Measurements from ENCODE around the gene GPR12. TPM values are rescaled to one million over a fixed set of nuclear protein-coding genes. Genes with fewer than 3 reads are reported as not detected.
"Not testable (repeated sequence)": the region's sequence is repeated elsewhere in the genome, so short reads cannot be mapped to it uniquely, and the experiment has no call there.

The GPR12 gene
- total and polyA plus RNA-seq, 10 of the 15 experiments (the other 5 are each of a cell fraction or from before 2014, with no cell fraction given), result not detected

DNA sequence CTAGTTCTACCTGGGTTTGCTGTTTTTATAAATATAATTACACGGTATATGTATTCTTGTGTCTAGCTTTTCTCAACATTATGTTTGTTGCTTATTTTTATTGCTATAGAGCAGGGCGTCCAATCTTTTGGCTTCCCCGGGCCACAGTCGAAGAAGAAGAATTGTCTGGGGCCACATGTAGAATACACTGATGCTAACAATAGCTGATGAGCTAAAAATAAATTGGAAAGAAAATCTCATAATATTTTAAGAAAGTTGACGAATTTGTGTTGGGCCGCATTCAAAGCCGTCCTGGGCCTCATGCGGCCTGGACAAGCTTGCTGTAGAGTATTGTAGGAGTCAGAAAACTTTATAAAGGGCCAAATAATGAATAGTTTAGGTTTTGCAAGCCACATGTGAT, 33.9 kb downstream of the GPR12 start:
- ATAC-seq, result no peak
- intact Hi-C loops (cut with micrococcal nuclease; ENCODE audit: unreplicated experiment), result no loop called here
- Histone ChIP-seq H3K36me3 (ENCODE audit: control insufficient read depth in 2 of 2, insufficient read depth in 2 of 2, low read length in 1 of 2) (no peaks in the 10 kb centered on the region), H3K9me3 (replicated peaks; ENCODE audit: control insufficient read depth, insufficient read depth, low read length) (no peaks in the 10 kb centered on the region), H2AFZ (ENCODE audit: control insufficient read depth, low read depth, low read length) (no peak overlapping the region), H4K20me1 (ENCODE audit: control insufficient read depth, insufficient read depth) (no peaks in the 10 kb centered on the region), H3K4me3 (no peak overlapping the region), H3K4me1 (ENCODE audit: control insufficient read depth, insufficient read depth, low read length) (no peaks in the 10 kb centered on the region; the same call in 1 of the 2 replicates), H3K27ac (ENCODE audit: control insufficient read depth, insufficient read depth) (no peak overlapping the region), H3K27me3 (replicated peaks in 1 of 2; ENCODE audit: control insufficient read depth in 2 of 2, insufficient read depth in 2 of 2, low read length in 1 of 2) (no peaks in the 10 kb centered on the region), H3K9ac (ENCODE audit: control insufficient read depth, insufficient read depth, low read length) (no peak overlapping the region), H3K79me2 (ENCODE audit: control insufficient read depth, insufficient read depth, low read length) (no peaks in the 10 kb centered on the region), H3K4me2 (ENCODE audit: control insufficient read depth, insufficient read depth) (no peak overlapping the region)
- 69% methylated on average over 8 of the region's 8 CpGs for WGBS (ENCODE audit: insufficient coverage, insufficient replicate concordance, low lambda C conversion rate, missing lambda C conversion rate)
- ChIA-PET POLR2A (no interaction called here), CTCF (no interaction called here), SMC1A (ENCODE audit: uncharacterized antibody, unreplicated experiment) (no interaction called here), RAD21 (ENCODE audit: unreplicated experiment) (no interaction called here)
- no TSS peak for BruUV-seq (replicated peaks)
- in situ Hi-C loops (cut with MboI), result no loop called here
- DNase-seq (ENCODE audit: low read depth, low spot score), result no peak
- TF ChIP-seq, protein P1, sequence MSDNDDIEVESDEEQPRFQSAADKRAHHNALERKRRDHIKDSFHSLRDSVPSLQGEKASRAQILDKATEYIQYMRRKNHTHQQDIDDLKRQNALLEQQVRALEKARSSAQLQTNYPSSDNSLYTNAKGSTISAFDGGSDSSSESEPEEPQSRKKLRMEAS (IDR thresholded peaks at IDR 0.05; ENCODE audit: low read depth, low read length), result no peak
- TF ChIP-seq ZNF217 (IDR thresholded peaks at IDR 0.05) (no peak), GABPA (IDR thresholded peaks at IDR 0.05; ENCODE audit: low read depth) (no peak), JUND (IDR thresholded peaks at IDR 0.05; ENCODE audit: low read depth, low read length) (no peak), POLR2AphosphoS5 (IDR thresholded peaks at IDR 0.05; ENCODE audit: low read length) (no peak), TCF7 (IDR thresholded peaks at IDR 0.05; ENCODE audit: borderline replicate concordance) (no peak)
- no peak for FAIRE-seq

DNA sequence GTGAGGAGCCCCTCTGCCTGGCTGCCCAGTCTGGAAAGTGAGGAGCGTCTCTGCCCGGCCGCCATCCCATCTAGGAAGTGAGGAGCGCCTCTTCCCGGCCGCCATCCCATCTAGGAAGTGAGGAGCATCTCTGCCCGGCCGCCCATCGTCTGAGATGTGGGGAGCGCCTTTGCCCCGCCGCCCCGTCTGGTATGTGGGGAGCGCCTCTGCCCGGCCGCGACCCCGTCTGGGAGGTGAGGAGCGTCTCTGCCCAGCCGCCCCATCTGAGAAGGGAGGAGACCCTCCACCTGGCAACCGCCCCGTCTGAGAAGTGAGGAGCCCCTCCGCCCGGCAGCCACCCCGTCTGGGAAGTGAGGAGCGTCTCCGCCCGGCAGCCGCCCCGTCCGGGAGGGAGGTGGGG, 37.0 kb downstream of the GPR12 start:
- H3K9ac ChIP-seq (ENCODE audit: control insufficient read depth, insufficient read depth, low read length); intact Hi-C loops (cut with micrococcal nuclease; ENCODE audit: unreplicated experiment); H3K4me2 ChIP-seq (ENCODE audit: control insufficient read depth, insufficient read depth); H3K36me3 ChIP-seq (ENCODE audit: control insufficient read depth in 2 of 2, insufficient read depth in 2 of 2, low read length in 1 of 2); H3K79me2 ChIP-seq (ENCODE audit: control insufficient read depth, insufficient read depth, low read length); H3K4me3 ChIP-seq; RAD21 ChIA-PET (ENCODE audit: unreplicated experiment); in situ Hi-C loops (cut with MboI); FAIRE-seq; H2AFZ ChIP-seq (ENCODE audit: control insufficient read depth, low read depth, low read length); SMC1A ChIA-PET (ENCODE audit: uncharacterized antibody, unreplicated experiment); H3K4me1 ChIP-seq (ENCODE audit: control insufficient read depth, insufficient read depth, low read length); H3K27me3 ChIP-seq (replicated peaks in 1 of 2; ENCODE audit: control insufficient read depth in 2 of 2, insufficient read depth in 2 of 2, low read length in 1 of 2); H3K9me3 ChIP-seq (replicated peaks; ENCODE audit: control insufficient read depth, insufficient read depth, low read length); DNase-seq (ENCODE audit: low read depth, low spot score); ATAC-seq; H4K20me1 ChIP-seq (ENCODE audit: control insufficient read depth, insufficient read depth); H3K27ac ChIP-seq (ENCODE audit: control insufficient read depth, insufficient read depth); POLR2A ChIA-PET; CTCF ChIA-PET; BruUV-seq (replicated peaks): not testable (repeated sequence)
- 91% methylated on average over 10 of the region's 31 CpGs for WGBS (ENCODE audit: insufficient coverage, insufficient replicate concordance, low lambda C conversion rate, missing lambda C conversion rate)

Data from GM12878 (cell line).